ENCODE measurements around the gene AFMID. TPM values are rescaled to one million over a fixed set of nuclear protein-coding genes. Genes with fewer than 3 reads are reported as not detected.

The AFMID gene
- total and polyA plus RNA-seq, 2 donors (not counting 1 experiment from before 2014, with no cell fraction given) = 18.2 to 24.8 TPM

DNA sequence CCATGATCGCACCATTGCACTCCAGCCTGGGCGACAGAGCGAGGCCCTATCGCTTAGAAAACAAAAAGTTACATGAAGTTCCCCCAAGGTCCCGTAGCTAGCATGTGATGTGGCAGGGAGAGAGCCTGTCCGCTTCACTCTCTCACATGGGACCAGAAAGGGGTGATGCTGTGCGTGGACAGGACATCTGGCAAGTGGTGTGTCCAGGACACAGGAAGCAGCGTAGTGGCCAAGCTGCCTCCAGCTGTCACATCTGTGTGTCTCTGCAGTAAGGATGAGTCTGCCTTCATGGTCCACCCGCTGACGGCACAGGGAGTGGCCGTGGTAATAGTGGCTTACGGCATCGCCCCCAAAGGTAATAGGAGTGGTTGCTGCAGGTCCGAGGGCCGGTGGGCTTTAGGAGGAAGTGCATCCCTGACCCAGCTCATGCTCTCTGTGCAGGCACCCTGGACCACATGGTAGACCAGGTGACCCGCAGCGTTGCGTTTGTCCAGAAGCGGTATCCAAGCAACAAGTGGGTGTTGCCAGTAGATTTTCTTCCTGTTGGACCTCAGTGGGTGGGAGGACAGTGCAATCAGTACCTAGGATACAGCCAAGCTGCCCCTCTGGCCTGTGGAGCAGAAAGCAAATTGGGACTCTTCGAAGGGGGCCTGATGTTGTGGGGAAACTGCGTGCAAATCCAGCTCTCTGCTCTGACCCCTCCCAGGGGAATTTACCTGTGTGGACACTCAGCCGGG, 17.4 kb downstream of the AFMID start:
- Histone ChIP-seq H3K79me2 (ENCODE audit: control insufficient read depth, insufficient read depth, low read length) (no peaks in the 10 kb centered on the region), H3K9me3 (ENCODE audit: control extremely low read depth in 1 of 3, control insufficient read depth in 2 of 3, insufficient read depth in 1 of 3, low read length in 2 of 3) (peaks cover 0 to under 1% (median 0%) of the 10 kb centered on the region in 3 donors), H3K27me3 (replicated peaks in 1 of 4; ENCODE audit: control extremely low read depth in 1 of 4, control insufficient read depth in 3 of 4, insufficient read depth in 4 of 4, low read length in 3 of 4) (no peaks in the 10 kb centered on the region), H3K9ac (ENCODE audit: low read length) (no peak overlapping the region), H4K20me1 (ENCODE audit: control insufficient read depth, insufficient read depth, low read length, poor library complexity, severe bottlenecking) (no peaks in the 10 kb centered on the region), H2AFZ (ENCODE audit: insufficient read depth, low read depth, low read length, poor library complexity, severe bottlenecking) (no peak overlapping the region), H3K27ac (ENCODE audit: low read length in 2 of 2) (no peak overlapping the region), H3K4me2 (replicated peaks; ENCODE audit: low read depth, low read length, poor library complexity, severe bottlenecking) (no peak overlapping the region), H3K4me3 (ENCODE audit: control extremely low read depth in 1 of 5, extremely low read depth in 1 of 5, insufficient read depth in 1 of 5, low read depth in 2 of 5, low read length in 4 of 5) (no peak overlapping the region), H3K36me3 (replicated peaks in 1 of 2; ENCODE audit: control extremely low read depth in 1 of 2, control insufficient read depth in 1 of 2, extremely low read depth in 1 of 2, insufficient read depth in 2 of 2, low read length in 1 of 2) (no peaks in the 10 kb centered on the region), H3K4me1 (ENCODE audit: control insufficient read depth in 2 of 2, insufficient read depth in 2 of 2, low read length in 2 of 2) (no peaks in the 10 kb centered on the region)
- Mint-ChIP-seq H3K27me3 (no peaks in the 10 kb centered on the region), H3K27ac (no peak overlapping the region), H3K9me3 (ENCODE audit: insufficient read depth) (no peaks in the 10 kb centered on the region), H3K4me1 (no peaks in the 10 kb centered on the region), H3K4me3 (no peak overlapping the region)
- intact Hi-C loops (cut with micrococcal nuclease) = no loop called here
- DNase-seq (no peak), ATAC-seq (ENCODE audit: low read depth) (no peak)
- 96% methylated on average over 22 of the region's 22 CpGs for WGBS (ENCODE audit: insufficient coverage)
- no peak for TF ChIP-seq EZH2 (IDR thresholded peaks at IDR 0.05; ENCODE audit: borderline replicate concordance, insufficient read depth, low read depth, low read length, poor library complexity, severe bottlenecking)
- TF ChIP-seq, protein P1, sequence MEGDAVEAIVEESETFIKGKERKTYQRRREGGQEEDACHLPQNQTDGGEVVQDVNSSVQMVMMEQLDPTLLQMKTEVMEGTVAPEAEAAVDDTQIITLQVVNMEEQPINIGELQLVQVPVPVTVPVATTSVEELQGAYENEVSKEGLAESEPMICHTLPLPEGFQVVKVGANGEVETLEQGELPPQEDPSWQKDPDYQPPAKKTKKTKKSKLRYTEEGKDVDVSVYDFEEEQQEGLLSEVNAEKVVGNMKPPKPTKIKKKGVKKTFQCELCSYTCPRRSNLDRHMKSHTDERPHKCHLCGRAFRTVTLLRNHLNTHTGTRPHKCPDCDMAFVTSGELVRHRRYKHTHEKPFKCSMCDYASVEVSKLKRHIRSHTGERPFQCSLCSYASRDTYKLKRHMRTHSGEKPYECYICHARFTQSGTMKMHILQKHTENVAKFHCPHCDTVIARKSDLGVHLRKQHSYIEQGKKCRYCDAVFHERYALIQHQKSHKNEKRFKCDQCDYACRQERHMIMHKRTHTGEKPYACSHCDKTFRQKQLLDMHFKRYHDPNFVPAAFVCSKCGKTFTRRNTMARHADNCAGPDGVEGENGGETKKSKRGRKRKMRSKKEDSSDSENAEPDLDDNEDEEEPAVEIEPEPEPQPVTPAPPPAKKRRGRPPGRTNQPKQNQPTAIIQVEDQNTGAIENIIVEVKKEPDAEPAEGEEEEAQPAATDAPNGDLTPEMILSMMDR (IDR thresholded peaks at IDR 0.05) = no peak
- POLR2A ChIA-PET = no interaction called here
- CTCF ChIA-PET = interaction anchor here (0.6 to 1.4 kb wide), 3 partner anchors 10 to 120 kb away, joined by 3 to 6 read pairs (median 3); no protein-coding TSS in a partner anchor

DNA sequence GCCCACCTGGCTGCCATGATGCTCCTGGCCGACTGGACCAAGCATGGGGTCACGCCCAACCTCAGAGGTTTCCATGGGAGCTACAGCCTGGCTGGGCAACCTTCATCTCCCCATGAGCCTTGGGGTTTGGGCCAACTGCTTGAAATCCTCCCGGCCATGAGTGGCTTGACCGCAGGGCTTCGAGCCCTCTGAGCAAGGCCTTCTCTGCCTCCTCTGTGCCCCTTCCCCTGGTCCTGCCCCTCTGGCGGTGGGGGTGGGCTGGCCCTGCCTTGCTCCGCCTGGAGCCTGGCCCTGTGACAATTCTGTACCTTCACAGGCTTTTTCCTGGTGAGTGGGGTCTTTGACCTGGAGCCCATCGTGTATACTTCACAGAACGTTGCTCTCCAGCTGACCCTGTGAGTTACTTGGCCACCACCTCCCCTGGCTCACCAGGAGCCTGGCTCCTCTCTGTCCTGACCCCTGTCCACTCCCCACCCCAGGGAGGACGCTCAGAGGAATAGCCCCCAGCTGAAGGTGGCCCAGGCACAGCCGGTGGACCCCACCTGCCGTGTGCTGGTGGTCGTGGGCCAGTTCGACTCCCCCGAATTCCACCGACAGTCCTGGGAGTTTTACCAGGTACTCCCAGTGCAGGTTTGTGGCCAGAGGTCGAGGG, 18.1 kb downstream of the AFMID start:
- Histone ChIP-seq H3K4me3 (ENCODE audit: control extremely low read depth in 1 of 5, extremely low read depth in 1 of 5, insufficient read depth in 1 of 5, low read depth in 2 of 5, low read length in 4 of 5) (no peak overlapping the region), H3K9ac (ENCODE audit: low read length) (no peak overlapping the region), H3K27ac (ENCODE audit: low read length in 2 of 2) (no peak overlapping the region), H3K4me2 (replicated peaks; ENCODE audit: low read depth, low read length, poor library complexity, severe bottlenecking) (no peak overlapping the region), H4K20me1 (ENCODE audit: control insufficient read depth, insufficient read depth, low read length, poor library complexity, severe bottlenecking) (no peaks in the 10 kb centered on the region), H3K27me3 (replicated peaks in 1 of 4; ENCODE audit: control extremely low read depth in 1 of 4, control insufficient read depth in 3 of 4, insufficient read depth in 4 of 4, low read length in 3 of 4) (no peaks in the 10 kb centered on the region), H3K36me3 (replicated peaks in 1 of 2; ENCODE audit: control extremely low read depth in 1 of 2, control insufficient read depth in 1 of 2, extremely low read depth in 1 of 2, insufficient read depth in 2 of 2, low read length in 1 of 2) (no peaks in the 10 kb centered on the region), H2AFZ (ENCODE audit: insufficient read depth, low read depth, low read length, poor library complexity, severe bottlenecking) (no peak overlapping the region), H3K4me1 (ENCODE audit: control insufficient read depth in 2 of 2, insufficient read depth in 2 of 2, low read length in 2 of 2) (no peaks in the 10 kb centered on the region), H3K9me3 (ENCODE audit: control extremely low read depth in 1 of 3, control insufficient read depth in 2 of 3, insufficient read depth in 1 of 3, low read length in 2 of 3) (no peaks in the 10 kb centered on the region), H3K79me2 (ENCODE audit: control insufficient read depth, insufficient read depth, low read length) (no peaks in the 10 kb centered on the region)
- ATAC-seq (ENCODE audit: low read depth) (no peak), DNase-seq (no peak)
- Mint-ChIP-seq H3K27ac (no peak overlapping the region), H3K9me3 (ENCODE audit: insufficient read depth) (no peaks in the 10 kb centered on the region), H3K4me3 (no peak overlapping the region), H3K27me3 (no peaks in the 10 kb centered on the region), H3K4me1 (no peaks in the 10 kb centered on the region)
- POLR2A ChIA-PET = no interaction called here
- intact Hi-C loops (cut with micrococcal nuclease) = no loop called here
- CTCF ChIA-PET = interaction anchor here (0.6 to 1.3 kb wide), 2 partner anchors 10 to 29 kb away, joined by 3 read pairs; no protein-coding TSS in a partner anchor
- 96% methylated on average over 17 of the region's 17 CpGs for WGBS (ENCODE audit: insufficient coverage)
- no peak for TF ChIP-seq EZH2 (IDR thresholded peaks at IDR 0.05; ENCODE audit: borderline replicate concordance, insufficient read depth, low read depth, low read length, poor library complexity, severe bottlenecking)
- TF ChIP-seq, protein P1 (IDR thresholded peaks at IDR 0.05) = no peak
